ENCODE measurements around the gene DOCK1.
"Not testable (repeated sequence)": the region's sequence is repeated elsewhere in the genome, so short reads cannot be mapped to it uniquely, and the experiment has no call there.

The DOCK1 gene

GRCh38 chr10:127293640-127294039 is 388.4 kb downstream of the DOCK1 start:
- no peak for DNase-seq

- DNase-seq: no peak
Observed at GRCh38 chr10:127296696-127297095, 391.5 kb downstream of the DOCK1 start.

- no peak for DNase-seq
Observed at GRCh38 chr10:127298381-127298780, 393.2 kb downstream of the DOCK1 start.

- not testable (repeated sequence) for DNase-seq
Observed at GRCh38 chr10:127299192-127299591, 394.0 kb downstream of the DOCK1 start.

- no peak for DNase-seq
Observed at GRCh38 chr10:127299956-127300689, 394.9 kb downstream of the DOCK1 start.

- no peak for DNase-seq
Observed at GRCh38 chr10:127300868-127301321, 395.7 kb downstream of the DOCK1 start.

- DNase-seq: no peak
Observed at GRCh38 chr10:127302343-127302742, 397.1 kb downstream of the DOCK1 start.

- no peak for DNase-seq
Observed at GRCh38 chr10:127303105-127303504, 397.9 kb downstream of the DOCK1 start.

GRCh38 chr10:127303746-127304145 is 398.5 kb downstream of the DOCK1 start:
- DNase-seq: no peak

- DNase-seq: no peak
Observed at GRCh38 chr10:127306479-127306878, 401.3 kb downstream of the DOCK1 start.

- DNase-seq: no peak
Observed at GRCh38 chr10:127307338-127307737, 402.1 kb downstream of the DOCK1 start.

- no peak for DNase-seq
Observed at GRCh38 chr10:127308031-127308430, 402.8 kb downstream of the DOCK1 start.

GRCh38 chr10:127309619-127310018 is 404.4 kb downstream of the DOCK1 start:
- DNase-seq: not testable (repeated sequence)

- no peak for DNase-seq
Observed at GRCh38 chr10:127310430-127310829, 405.2 kb downstream of the DOCK1 start.

GRCh38 chr10:127310923-127311322 is 405.7 kb downstream of the DOCK1 start:
- DNase-seq: no peak

GRCh38 chr10:127313996-127314700 is 408.9 kb downstream of the DOCK1 start:
- no peak for DNase-seq

GRCh38 chr10:127314797-127315196 is 409.6 kb downstream of the DOCK1 start:
- no peak for DNase-seq

GRCh38 chr10:127315888-127316287 is 410.7 kb downstream of the DOCK1 start:
- no peak for DNase-seq

- no peak for DNase-seq
Observed at GRCh38 chr10:127318396-127318795, 413.2 kb downstream of the DOCK1 start.

GRCh38 chr10:127319271-127319670 is 414.0 kb downstream of the DOCK1 start:
- DNase-seq: no peak

GRCh38 chr10:127319691-127320090 is 414.5 kb downstream of the DOCK1 start:
- no peak for DNase-seq

- DNase-seq: no peak
Observed at GRCh38 chr10:127320176-127320575, 414.9 kb downstream of the DOCK1 start.

GRCh38 chr10:127322286-127322685 is 417.1 kb downstream of the DOCK1 start:
- DNase-seq: no peak

- no peak for DNase-seq
Observed at GRCh38 chr10:127325506-127325905, 420.3 kb downstream of the DOCK1 start.

All from NCI-H2107 (cell line).